ENCODE measurements around the gene CCDC102B. TPM values are rescaled to one million over a fixed set of nuclear protein-coding genes. Genes with fewer than 3 reads are reported as not detected.
"Not testable (repeated sequence)": the region's sequence is repeated elsewhere in the genome, so short reads cannot be mapped to it uniquely, and the experiment has no call there.

Gene CCDC102B
- total RNA-seq, 1 donor from 2014 or later: 24.8 TPM

GRCh38 chr18:68830256-68831045 is 32.6 kb downstream of the CCDC102B start:
- DNase-seq (ENCODE audit: low read depth in 2 of 2): no peak

DNA sequence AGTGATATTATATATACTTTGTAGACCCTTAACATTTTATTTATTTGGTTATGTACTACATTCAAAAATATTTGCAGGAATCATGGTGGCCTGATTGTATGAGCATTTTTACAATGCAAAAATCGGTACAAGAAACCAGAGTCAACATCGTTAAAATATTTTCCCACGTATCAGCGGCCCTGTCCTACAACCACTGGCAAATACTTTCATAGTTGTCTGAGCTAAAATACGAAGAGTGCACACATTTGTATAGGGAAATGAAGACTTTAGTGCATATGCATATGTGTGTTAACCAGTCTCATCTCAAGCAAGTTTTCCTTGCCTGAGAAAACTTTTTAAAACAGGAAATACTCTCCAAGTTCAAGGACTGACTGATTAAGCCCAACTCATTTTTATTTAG is 35.9 kb downstream of the CCDC102B start:
- no peak for DNase-seq (ENCODE audit: low read depth in 2 of 2)

- no peak for DNase-seq (ENCODE audit: low read depth in 2 of 2)
Observed at GRCh38 chr18:68837665-68838451, 40.0 kb downstream of the CCDC102B start.

- no peak for DNase-seq (ENCODE audit: low read depth in 2 of 2)
Observed at GRCh38 chr18:68839701-68840100, 41.8 kb downstream of the CCDC102B start.

- DNase-seq (ENCODE audit: low read depth in 2 of 2): peak; percentile 74 to 96
Observed at GRCh38 chr18:68840554-68841263, 42.8 kb downstream of the CCDC102B start.

DNA sequence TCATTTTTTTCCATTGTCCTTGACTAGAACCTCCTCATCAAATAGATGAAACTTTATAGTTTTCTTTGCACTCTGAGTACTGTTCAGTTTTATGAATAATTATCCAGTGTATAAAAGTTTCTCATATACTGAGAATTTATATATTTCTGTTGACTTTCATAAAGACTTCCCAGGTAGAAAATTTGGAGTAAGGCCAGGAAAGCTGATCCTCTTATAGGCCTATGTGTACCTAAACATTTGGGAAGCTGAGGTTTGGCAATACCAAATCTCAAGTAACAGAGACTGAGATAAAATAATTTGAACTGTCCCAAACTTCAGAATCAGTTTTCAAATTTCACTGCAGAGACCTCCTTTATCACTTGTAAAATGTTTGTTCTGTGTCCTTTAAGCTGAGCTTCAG is 43.4 kb downstream of the CCDC102B start:
- DNase-seq (ENCODE audit: low read depth in 2 of 2): no peak

DNA sequence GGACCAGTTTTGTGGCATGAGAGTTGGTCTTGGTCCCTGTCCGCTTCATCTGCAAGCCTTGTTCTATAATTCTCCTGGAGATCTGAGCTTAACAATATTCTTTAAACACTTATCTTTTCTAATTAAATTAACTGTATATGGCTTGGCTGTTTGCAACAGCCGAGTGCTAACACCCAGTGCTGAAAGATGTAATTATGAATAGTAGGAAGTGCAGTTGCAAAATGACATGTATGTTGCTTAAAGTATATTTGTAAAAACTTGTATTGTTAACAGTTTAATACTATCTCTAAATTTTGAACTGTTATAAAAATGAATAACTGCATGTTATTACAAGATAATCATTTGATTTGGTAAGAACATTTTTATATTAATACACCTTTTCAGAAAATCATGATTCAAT is 45.1 kb downstream of the CCDC102B start:
- DNase-seq (ENCODE audit: low read depth in 2 of 2): no peak

DNA sequence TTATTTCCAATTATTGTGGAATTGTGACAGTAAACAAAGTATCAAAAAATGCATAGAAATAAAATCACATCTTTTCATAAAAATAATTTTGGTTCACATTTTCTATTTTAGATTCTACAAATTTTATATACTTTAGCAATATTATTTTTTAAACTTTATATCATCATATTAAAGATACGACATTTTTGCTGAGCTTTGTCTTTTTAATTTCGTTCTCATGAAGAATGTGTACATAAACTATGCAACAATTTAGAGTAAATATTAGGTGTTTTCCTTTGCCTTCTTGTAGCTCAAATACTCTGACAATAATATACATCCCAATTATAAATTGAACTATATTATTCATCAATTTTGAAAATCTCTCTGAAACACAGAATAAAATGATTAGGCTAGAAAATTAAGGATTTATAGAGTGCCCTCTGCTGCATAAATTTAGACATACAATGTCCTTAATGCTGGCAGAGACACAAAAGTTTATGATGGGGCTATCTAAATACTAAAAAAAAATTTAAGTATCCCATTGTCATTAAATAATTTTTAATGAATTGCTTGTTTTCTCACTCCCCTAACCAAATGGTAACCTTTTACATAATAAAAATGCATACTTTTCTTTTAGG is 45.7 kb downstream of the CCDC102B start:
- DNase-seq (ENCODE audit: low read depth in 2 of 2): peak; percentile 5 to 12

DNA sequence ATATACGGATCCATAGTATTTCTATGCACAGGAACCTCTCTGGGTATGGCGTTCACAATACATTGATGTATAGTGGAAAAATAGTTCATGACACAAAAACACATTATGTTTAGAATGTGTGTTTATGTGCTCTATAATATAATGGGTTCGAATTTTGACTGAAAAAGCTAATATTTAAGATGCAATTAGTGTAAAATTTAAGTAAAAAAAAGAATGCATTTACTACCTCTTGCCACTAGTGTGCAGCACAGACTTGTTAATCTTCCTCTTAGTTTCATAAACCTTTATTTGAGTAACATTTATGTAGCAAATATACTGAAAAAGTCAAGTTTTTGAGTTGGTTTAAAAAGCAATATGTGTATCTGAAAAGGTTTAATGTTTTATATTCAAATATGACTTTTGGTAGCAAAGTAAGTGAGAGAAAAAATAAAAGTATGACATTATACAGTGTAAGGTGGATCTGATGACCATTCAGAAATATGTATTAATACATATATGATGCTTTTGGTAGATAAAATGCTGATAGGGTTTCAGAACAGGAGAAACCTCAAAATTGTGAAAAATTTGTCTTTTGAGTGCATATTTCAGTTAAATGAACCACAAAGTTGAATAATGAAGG is 49.4 kb downstream of the CCDC102B start:
- DNase-seq (ENCODE audit: low read depth in 2 of 2): peak; percentile 36 to 53

DNA sequence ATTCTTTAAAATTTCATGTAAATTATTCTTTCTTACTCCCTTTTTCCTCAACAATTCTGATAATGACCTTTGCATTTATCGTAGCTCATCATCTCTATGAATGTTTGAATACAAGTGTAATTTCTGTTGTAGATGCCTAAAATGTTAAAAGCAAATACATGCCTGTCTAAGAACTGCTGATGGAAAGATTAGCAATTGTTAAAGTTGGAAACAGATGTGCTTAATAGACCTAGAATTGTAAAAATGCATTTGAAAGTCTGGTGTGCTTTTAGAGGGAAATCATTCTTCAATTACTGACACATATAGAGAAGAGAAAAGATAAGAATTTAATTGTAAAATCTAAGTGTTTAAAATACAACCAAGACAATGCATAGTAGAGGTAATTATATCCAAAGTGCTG is 50.4 kb downstream of the CCDC102B start:
- no peak for DNase-seq (ENCODE audit: low read depth in 2 of 2)

DNA sequence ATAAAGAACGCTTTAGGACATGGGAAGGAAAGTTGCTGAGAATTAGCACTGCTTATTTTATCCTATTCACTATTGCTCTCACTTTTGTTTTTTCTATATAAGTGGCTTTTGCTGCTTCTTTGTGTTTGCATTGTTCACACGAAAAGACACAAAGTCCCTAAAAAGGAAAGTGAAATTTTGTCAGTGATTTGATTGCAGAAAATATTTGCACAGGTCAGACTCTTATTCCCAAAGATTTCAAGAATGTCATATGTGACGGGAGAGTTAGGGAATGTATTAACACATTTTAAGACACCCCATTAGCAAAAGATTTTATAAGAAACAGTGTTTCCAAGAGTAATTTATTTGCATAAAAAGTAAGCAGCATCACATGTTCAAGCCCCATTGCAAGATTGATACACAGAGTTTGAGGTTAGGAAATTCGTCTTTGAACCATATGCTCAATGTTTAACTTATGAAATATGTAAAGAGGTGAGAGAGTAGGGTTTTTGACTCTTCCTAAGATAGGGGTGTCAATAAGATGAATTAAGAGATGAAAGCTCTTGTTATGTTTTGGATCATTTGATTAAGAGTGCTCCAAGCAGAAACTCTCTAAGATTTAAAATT is 57.0 kb downstream of the CCDC102B start:
- DNase-seq (ENCODE audit: low read depth in 2 of 2): no peak

DNA sequence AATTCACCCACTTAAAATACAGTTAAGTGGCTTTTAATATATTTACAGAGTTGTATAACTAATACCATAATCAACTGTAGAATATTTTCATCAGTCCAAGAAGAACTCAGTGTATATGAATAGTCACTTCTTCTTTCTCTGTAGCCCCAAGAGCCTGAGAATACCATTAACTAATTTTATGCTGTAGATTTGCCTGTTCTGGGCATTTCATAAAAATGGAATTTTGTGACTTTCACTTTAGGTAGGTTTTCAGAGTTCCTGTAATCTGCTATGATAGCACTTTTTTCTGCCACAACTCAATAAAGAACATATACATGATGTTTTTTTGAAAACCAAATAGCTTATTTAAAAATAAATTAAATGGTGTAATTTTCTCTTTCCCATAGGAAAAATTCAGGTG is 57.6 kb downstream of the CCDC102B start:
- DNase-seq (ENCODE audit: low read depth in 2 of 2): no peak

GRCh38 chr18:68861365-68861764 is 63.5 kb downstream of the CCDC102B start:
- no peak for DNase-seq (ENCODE audit: low read depth in 2 of 2)

GRCh38 chr18:68865021-68865420 is 67.1 kb downstream of the CCDC102B start:
- DNase-seq (ENCODE audit: low read depth in 2 of 2): no peak

DNA sequence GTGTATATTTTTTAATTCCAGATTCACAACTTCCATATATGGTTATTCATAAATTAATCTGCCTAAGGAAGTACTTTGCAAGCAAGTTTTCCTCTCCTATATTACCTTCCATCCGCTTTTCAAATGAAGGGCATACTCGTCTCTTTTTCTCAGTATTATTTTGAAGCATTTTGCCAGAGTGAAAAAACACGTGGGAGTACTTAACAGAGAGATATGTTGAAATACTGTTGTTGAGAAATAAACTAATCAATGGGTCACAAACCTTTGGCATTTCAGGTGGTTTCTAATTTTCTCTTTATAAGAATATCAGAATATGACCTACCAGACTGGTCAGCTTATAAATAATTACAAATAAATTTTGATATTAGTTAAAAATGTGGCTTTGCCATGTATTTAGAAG is 67.6 kb downstream of the CCDC102B start:
- no peak for DNase-seq (ENCODE audit: low read depth in 2 of 2)

DNA sequence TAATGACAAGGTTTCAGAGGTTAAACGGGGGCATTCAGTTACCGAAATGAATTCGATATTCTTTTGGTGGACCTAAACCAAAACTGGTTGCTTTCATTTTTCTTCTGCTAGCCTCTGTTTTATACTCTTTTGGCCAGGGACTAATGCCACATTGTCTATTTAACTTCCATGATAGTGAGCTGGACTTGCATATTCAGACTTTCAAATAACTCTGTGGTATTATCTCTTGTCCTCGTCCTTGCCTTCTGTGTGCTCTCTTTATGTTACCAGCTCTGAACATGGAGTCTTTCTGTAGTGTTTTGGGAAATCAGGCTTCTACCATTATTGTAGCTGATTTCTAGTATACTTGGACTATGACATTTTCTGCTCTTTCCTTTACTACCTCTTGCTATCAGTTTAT is 75.1 kb downstream of the CCDC102B start:
- DNase-seq (ENCODE audit: low read depth in 2 of 2): no peak

GRCh38 chr18:68874361-68874760 is 76.5 kb downstream of the CCDC102B start:
- DNase-seq (ENCODE audit: low read depth in 2 of 2): peak; percentile 1 to 10

- DNase-seq (ENCODE audit: low read depth in 2 of 2): not testable (repeated sequence)
Observed at GRCh38 chr18:68879947-68880346, 82.1 kb downstream of the CCDC102B start.

DNA sequence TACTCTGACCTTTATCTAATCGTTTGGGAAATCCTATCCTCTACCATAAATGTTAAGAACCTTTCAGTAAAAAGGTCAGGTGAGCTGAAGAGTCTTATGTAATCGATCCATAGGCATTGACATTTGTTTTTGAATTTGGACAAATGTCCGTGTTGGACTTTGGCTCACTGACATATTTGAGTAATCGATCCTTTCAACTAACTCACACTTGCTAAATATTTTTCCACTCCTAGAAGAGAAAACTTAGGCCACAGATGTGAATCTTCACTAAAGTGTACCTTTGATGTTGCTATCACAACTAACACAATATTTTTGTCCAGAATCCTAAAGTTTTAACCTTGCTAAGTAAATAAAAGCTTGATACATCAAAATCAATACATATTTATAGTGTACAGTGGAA is 89.5 kb downstream of the CCDC102B start:
- no peak for DNase-seq (ENCODE audit: low read depth in 2 of 2)

GRCh38 chr18:68893354-68893753 is 95.5 kb downstream of the CCDC102B start:
- no peak for DNase-seq (ENCODE audit: low read depth in 2 of 2)

DNA sequence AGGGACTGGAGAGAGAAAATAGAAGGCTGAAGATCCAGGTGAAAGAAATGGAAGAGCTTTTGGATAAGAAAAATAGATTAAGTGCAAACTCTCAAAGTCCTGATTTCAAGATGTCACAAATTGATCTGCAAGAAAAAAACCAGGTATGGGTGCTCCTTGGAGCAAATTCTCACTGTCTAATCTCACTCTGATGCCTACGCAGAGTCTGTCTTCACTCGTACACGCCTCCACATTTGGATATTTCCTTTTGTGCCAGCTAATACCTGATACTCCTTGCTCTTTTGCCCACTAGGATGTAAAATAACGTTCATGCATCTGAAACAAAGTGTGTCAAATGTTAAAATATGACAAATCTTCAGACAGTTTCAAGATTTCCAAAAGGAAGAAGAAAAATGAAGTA is 99.4 kb downstream of the CCDC102B start:
- no peak for DNase-seq (ENCODE audit: low read depth in 2 of 2)

Data from dermis microvascular lymphatic vessel endothelial cell (primary cell).